Measurements from ENCODE around the gene CAMK2A.

- TF ChIP-seq, protein P1, sequence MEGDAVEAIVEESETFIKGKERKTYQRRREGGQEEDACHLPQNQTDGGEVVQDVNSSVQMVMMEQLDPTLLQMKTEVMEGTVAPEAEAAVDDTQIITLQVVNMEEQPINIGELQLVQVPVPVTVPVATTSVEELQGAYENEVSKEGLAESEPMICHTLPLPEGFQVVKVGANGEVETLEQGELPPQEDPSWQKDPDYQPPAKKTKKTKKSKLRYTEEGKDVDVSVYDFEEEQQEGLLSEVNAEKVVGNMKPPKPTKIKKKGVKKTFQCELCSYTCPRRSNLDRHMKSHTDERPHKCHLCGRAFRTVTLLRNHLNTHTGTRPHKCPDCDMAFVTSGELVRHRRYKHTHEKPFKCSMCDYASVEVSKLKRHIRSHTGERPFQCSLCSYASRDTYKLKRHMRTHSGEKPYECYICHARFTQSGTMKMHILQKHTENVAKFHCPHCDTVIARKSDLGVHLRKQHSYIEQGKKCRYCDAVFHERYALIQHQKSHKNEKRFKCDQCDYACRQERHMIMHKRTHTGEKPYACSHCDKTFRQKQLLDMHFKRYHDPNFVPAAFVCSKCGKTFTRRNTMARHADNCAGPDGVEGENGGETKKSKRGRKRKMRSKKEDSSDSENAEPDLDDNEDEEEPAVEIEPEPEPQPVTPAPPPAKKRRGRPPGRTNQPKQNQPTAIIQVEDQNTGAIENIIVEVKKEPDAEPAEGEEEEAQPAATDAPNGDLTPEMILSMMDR (IDR thresholded peaks at IDR 0.05; ENCODE audit: low read depth, low read length, missing input control) = no peak
- TF ChIP-seq, protein P2, sequence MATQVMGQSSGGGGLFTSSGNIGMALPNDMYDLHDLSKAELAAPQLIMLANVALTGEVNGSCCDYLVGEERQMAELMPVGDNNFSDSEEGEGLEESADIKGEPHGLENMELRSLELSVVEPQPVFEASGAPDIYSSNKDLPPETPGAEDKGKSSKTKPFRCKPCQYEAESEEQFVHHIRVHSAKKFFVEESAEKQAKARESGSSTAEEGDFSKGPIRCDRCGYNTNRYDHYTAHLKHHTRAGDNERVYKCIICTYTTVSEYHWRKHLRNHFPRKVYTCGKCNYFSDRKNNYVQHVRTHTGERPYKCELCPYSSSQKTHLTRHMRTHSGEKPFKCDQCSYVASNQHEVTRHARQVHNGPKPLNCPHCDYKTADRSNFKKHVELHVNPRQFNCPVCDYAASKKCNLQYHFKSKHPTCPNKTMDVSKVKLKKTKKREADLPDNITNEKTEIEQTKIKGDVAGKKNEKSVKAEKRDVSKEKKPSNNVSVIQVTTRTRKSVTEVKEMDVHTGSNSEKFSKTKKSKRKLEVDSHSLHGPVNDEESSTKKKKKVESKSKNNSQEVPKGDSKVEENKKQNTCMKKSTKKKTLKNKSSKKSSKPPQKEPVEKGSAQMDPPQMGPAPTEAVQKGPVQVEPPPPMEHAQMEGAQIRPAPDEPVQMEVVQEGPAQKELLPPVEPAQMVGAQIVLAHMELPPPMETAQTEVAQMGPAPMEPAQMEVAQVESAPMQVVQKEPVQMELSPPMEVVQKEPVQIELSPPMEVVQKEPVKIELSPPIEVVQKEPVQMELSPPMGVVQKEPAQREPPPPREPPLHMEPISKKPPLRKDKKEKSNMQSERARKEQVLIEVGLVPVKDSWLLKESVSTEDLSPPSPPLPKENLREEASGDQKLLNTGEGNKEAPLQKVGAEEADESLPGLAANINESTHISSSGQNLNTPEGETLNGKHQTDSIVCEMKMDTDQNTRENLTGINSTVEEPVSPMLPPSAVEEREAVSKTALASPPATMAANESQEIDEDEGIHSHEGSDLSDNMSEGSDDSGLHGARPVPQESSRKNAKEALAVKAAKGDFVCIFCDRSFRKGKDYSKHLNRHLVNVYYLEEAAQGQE (IDR thresholded peaks at IDR 0.05) = no peak
- no peak for TF ChIP-seq MAX (IDR thresholded peaks at IDR 0.05)
Observed at GRCh38 chr5:150288791-150289190, 782 bp downstream of the CAMK2A start.
